Lower leg skin (tissue), 3 donors: ENCODE data around the gene GAREM2.

Experiments used
- CTCF ChIP-seq, 3 donors: fragments of 450-650 bp; IDR thresholded peaks; one replicate each; pipeline ENCODE4 v1.5.1; 2016; ENCODE audit warnings: antibody characterized with exemption in 3 of 3, mild to moderate bottlenecking in 3 of 3, moderate library complexity in 2 of 3
- POLR2A ChIP-seq, 2 donors: fragments of 450-650 bp; IDR thresholded peaks; one replicate each; pipeline ENCODE4 v1.6.1; 2016 to 2017; ENCODE audit warnings: antibody characterized with exemption in 2 of 2, mild to moderate bottlenecking in 1 of 2, moderate library complexity in 1 of 2

- TF ChIP-seq CTCF (IDR thresholded peaks at IDR 0.05) (no peak), POLR2A (IDR thresholded peaks at IDR 0.05) (no peak)
Observed at GRCh38 chr2:26157580-26157979, 15.3 kb upstream of the GAREM2 start.
